ENCODE data around the gene DNAI2.
A peak's percentile ranks its signal among the peaks of the same experiment; 100 is the strongest.
"Not testable (repeated sequence)": the region's sequence is repeated elsewhere in the genome, so short reads cannot be mapped to it uniquely, and the experiment has no call there.

Gene DNAI2

DNA sequence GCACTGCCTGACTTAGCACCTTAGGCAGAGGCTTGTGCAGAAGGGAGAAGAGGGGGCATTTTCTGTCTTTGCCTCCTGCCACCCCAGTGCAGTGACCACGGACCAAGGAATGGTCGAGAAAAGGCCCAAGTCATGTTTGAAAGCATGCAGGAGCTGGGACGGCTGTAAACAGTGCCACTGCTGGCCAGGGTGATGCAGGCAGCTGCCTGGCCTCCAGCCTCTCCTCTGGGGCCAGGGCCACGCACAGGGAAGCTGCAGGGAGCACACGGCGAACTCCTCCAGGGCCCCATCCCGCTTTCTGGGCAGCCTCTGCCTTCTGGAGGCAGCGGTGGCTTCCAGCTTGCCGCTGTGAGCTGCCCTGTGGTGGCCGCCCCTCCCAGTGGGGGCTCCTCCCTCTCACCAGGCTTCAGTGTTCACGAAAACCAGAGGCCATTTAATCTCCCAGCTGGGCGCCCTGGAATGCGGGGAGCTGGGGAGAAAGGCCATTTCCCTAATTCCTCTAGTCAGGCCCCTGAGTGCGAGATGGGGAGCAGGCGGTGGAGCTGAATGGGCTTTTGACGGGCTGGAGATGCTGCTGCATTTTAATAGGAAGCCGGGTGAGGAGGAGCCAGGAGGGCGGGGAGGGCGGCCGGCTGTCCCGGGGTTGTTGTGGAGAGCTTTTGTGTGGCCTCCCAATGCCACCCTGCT, 28.7 kb upstream of the DNAI2 start:
- no peak for DNase-seq

DNA sequence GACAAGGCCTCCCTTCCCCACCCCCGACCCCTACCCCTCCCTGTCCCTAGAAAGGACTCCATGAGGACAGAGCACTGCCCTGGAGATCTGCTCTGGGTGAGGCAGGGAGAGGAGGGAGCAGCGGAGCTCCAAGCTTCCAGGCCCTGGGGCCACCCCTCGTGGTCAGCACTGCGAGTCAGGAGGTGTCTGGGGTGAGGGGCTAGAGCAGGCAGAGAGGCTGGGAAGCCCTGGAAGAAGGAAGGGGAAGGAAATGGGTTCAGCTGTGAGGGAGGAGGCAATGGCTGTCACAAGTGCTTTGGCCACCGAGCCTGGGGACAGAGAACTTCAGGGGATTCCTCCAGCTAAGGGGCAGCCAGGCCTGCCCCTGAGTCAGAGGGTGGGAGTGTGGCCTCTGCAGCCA, 28.2 kb upstream of the DNAI2 start:
- DNase-seq: no peak

DNA sequence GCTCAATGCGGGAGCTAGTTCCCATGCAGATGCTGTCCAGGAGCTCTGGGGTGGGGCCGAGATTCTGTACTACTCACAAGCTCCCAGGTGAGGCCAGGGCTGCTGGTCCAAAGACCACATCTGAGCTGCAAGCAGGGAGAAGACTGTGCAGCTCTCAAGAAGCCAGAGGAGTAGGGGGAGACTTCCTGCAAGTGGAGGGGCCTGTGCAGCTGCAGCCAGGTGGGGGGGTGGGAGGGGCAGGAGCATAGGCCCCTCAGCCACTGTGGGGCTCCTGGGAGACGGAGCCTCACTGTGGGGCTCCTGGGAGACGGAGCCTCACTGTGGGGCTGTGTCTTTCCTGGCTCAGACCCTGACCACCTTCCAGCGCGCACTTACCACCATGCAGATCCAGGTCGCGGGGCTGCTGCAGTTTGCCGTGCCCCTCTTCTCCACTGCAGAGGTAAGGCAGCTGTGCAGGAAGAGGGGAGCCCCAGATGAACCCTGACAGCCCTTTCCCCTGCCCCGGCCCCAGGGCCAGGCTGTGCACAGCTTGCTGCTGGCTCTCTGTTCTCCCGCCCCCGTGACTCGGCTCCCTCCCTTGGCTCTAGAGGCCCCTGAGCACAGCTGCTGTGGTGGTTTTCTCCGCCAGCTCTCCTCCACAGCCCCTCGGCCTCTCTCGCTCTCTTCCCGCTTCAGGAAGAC, 24.3 kb upstream of the DNAI2 start:
- no peak for DNase-seq

DNA sequence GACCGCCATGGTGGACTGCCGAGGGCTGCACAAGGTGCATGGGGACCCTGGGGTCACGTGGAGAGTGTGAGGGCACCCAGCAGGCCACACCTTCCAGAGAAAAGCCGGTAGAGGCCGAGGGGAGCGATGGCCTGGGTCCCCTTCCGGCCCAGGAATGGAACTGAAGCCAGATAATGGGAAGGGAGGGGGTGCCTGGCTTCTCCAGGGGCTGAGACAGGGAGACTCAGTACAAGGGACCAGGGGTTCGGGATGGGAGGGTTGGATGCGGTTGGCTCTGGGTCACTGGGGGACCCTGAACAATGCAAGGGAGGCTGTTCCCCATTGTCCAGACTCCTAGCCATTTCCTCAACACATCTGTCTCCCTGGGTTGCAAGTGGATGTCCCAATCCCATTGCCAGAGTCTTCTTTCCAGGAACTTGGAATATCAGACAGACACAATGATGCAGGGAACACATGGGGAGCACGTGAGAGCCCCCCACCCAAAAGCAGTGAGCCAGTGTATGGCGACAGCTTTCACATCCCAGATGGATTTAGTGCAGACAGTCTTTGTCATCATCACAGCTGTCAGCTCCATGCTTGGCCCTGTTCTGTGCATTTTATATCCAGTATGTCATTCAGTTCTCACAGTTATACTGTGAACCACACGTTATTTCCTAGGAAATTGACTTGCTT, 23.6 kb upstream of the DNAI2 start:
- no peak for DNase-seq

DNA sequence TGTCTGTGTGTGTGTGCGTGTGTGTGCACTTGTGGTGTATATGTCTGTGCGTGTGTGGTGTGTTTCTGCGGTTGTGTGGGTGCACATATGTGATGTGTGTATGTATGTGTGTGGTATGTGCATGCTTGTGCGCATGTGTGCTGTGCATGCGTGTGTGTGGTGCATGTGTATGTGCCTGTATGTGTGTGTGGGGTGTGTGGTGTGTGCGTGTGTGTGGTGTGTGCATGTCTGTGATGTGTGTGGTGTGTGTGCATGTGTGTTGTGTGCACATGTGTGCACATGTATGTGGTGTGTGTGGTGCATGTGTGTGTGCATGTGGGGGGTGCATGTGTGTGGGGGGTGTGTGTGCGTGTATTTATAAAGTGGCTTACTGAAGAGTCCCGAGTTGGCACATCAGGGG, 23.0 kb upstream of the DNAI2 start:
- no peak for DNase-seq

DNA sequence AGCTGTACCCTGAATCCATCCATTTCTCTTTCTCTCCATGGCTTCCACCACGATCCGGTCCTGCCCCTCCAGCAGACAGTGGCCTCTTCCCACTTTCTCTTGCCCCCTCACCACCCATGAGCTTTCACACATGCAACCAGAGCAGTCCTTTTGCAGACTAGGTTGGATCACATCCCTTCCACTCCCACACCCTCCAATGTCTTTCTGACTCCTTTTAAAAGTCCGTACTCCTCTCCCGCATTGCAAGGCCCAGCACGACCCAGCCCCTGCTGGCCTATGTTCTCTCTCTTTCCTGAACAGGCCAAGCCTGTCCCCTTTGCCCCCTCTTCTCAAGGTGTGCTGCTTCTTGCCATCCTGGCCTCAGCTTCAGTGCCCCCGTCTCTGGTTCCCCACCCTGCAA, 22.5 kb upstream of the DNAI2 start:
- no peak for DNase-seq

DNA sequence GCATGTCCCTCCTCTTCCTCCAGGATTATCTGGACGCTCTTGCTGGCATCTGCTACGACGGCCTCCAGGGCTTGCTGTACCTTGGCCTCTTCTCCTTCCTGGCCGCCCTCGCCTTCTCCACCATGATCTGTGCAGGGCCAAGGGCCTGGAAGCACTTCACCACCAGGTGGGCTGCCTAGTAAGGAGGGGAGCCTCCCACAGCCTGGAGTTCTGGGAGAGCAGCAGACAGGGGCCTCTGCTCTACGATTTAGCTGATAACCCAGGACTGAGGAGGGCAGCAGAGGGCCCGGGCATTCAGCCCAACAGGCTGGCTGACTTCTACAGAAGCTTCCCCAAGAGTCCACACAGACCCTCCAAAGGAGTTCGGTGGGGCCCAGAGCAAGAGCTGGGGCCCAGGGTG, 21.8 kb upstream of the DNAI2 start:
- no peak for DNase-seq

DNA sequence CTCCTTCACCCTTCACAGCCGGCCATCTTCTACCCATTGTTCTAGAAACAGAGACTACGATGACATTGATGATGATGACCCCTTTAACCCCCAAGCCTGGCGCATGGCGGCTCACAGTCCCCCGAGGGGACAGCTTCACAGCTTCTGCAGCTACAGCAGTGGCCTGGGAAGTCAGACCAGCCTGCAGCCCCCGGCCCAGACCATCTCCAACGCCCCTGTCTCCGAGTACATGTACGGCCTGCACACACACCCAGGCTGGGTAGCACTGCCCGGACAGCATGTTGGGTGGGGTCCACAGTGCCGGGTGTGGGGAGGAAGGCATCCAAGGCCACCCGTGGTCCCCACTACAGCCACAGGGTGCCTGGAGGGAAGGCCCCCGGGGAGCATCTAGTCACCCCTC, 21.0 kb upstream of the DNAI2 start:
- DNase-seq: no peak

DNA sequence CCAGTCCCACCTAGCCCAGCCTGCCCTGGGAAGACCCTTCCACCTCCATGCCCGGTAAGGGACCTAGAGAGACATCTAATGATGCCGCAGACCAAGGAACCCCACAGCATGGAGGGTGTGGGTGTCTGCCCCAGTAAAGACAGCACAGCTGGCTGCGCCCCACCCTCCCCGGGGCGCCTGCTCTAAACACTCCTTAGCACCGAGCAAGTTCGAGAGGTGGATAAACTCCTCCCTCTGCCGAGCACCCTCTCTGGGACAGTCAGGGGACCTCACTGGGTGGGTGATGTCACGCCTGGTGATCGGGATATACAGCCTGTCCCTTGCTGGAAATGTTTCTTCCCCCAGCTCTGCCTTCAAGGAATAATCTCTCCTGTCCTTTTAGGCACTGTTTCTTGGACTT, 16.7 kb upstream of the DNAI2 start:
- no peak for DNase-seq

DNA sequence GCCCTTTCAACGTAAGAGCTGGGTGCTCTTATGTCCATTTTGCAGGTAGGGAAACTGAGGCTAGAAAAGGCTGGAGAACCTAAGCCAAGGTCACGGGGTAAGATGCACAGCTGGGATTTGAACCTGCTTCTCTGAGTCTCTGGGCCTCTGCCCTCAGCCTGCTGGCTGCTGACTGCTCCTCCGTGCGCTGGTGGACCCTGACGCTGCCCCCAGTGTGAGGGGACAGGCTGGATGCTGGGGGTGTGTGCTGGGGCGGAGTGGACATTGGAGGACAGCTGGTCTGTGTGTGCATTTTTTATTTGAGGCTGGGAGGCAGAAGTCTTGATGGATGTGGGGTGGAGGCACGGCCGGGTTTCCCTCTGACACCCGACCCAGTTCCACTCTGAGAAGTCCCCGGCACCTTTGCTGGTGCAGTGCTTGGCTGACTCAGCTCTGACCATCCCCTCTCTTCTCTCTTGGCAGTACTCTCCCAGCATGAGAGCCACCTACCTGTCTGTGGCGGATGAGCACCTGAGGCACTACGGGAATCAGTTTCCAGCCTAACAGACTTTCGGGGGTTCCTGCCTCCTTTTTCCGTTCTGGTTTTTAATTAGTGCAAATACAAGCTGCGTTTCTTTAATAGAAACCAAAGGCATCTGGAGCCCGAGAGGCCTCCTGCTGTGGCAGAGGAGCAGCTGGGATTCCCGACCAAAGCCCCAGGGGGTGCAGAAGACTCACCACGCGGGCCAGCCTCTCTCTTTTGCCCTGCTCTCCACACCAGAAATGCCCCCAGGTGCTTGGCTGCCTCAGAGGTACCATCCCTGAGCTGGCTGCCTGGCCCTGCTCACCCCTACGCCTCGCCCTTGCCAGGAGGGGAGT, 14.1 kb upstream of the DNAI2 start:
- DNase-seq: no peak

DNA sequence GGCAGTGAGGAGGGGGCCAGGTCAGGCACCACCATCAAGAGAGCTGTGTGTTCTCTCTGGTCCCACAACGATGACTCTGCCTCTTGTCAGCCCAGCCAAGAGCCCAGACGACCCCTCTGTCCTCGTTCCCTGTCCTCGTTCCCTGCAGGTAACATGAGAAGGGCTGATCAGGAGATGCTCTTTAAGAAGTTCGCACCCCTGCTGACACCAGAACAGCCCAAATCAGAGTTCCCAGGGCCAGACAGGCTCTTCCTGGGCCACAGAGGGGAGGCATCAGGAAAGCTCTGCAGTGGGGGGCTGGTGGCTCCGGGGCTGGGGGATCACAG, 13.5 kb upstream of the DNAI2 start:
- DNase-seq: no peak

DNA sequence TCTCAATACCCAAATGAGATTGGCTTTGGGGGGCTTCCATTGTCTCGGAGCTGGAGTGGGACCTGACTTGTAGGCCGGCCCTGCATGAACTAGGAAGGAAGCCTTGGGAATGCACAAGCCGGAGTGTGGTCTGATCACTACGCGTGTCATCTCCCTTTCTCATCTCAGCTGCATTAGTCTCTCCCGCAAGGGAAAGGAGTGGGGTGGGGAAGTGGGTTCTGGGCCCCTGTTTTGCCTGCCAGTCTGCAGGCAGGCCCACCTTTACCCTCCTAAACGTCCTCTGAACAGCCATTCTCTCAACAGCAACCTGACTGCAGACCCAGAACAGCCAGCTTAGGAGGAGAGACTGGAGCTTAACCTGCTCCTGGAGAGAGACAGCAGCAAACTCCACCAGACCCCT, 11.4 kb upstream of the DNAI2 start:
- DNase-seq: no peak

DNA sequence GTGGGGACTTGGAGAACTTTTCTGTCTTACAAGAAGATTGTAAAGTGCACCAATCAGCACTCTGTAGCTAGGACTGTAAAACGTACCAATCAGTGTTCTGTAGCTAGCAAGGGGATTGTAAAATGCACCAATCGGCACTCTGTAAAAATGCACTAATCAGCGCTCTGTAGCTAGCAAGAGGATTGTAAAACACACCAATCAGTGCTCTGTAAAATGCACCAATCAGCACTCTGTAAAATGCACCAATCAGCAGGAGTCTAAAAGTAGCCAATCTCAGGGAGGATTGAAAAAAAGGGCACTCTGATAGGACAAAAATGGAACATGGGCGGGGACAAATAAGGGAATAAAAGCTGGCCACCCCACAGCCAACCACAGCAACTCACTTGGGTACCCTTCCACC, 7.0 kb upstream of the DNAI2 start:
- not testable (repeated sequence) for DNase-seq

DNA sequence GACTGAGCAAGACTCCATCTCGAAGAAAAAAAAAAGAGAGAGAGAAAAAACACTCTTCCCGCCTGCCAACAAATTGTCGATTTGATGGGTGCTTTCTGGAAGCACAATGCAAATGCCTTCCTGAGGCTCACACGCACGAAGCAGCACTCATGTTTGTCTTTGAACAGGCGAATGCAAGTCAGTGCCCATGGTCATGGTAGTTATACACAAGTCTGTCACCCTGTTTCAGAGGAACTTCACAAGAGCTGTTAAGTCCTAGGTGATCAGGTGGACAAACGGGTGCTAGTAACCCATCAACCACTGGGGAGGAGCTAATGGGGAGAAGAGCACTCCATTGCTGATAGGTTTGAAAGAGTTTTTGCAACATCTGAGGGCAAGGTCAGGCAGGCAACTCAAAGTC, 6.5 kb upstream of the DNAI2 start:
- DNase-seq: no peak

DNA sequence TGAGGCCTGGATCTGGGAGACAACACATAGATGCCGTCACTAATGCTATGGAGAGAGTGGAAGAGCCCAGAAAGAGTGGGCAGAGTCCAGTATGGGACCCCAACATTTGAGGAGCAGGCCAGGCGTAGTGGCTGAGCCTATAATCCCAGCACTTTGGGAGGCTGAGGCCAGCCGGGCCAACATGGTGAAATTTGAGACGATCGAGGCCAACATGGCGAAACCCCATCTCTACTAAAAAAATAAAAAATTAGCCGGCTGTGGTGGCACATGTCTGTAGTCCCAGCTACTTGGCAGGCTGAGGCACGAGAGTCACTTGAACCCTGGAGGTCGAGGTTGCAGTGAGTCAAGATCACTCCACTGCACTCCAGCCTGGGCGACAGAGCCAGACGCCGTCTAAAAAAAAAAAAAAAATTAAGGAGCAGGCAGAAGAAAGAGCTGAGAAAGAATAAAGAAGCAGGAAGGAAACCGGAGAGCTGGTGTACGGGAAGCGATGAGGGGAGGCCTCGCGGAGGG, 6.0 kb upstream of the DNAI2 start:
- DNase-seq: no peak

DNA sequence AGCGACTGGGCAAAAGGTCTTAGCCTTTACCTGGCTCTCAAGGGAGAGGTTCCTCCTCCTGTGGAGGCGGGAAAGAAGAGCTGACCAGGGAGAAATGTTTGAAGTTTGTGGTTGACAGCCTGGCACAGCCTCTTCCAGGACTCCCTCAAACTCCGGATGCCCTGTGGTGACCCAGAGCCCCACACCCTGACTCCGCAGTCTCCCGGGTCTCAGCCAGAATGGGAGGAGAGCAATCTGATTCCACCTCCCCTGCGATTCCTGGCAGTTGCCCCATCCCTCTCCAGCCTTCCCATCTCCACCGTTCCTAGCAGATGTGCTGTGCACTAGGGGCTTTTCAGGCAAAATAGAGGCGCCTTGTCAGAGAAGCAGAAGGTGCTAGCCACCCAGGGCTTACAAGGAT, 5.5 kb upstream of the DNAI2 start:
- no peak for DNase-seq

DNA sequence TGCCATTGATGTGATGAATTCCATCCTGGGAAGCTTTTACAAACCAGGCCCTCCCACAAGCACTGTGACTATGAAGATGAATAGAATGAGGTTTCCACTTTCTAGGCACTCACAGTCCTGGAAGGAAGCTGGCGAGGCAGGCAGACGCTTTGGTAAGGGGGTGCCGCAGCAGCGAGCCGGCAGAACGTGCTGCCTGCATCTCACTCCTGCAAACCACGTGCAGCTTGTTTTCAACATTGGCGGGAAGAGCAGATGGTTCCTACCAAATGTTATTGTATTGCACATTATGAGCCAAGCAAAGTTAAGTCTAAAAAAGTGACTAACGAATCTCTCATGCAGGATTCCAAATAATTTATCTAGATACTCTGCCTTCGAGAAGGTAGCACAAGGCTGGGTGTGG, 3.7 kb upstream of the DNAI2 start:
- DNase-seq: no peak

DNA sequence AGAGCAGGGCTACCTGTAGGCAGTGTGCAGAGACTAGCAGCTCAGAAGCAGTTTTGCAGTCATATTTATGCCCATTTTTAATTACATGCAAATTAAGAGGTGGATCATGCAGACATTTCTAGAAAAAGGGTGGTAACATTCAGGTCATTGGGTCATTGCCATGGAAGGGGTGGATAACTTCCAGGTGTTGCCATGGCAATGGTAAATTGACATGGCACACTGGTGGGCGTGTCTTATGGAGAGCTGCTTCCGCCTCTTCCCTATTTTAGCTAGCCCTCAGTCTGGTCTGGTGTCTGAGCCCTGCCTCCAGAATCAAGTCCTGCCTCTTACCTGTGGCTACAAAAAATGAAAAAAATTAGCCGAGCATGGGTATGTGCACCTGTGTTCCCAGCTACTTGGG, 2.8 kb upstream of the DNAI2 start:
- DNase-seq: no peak

DNA sequence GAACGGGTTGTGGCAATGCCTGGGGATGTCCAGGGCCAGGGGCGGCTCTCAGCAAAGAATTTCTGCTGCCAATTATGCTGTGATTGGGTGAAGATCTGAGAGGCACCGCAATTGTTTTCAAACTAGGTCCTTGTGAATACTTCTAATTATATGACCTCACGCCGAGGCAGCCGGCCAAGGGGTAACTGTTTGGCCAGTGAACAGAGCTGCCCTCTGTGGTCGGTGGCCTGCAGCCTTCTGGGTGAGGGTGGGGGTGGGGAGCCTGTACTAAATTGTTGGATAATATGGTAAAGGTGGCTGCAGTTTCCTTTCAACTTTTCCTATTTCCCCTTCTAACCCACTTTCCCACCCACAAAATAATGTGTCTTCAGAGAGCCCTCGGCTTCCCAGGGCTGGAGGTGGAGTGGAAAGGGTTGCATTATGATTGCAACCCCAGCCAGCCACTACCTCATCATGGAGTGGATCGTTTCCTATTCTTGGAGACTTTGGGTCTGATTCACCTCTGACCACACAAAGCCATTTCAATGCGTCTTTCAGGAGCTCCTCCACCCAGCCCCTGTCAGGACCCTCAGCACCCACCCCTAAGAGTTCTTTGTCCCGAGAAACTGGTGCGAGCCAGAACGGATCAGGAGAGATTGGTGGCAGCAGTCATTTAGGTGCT, 2.0 kb upstream of the DNAI2 start:
- DNase-seq: no peak

DNA sequence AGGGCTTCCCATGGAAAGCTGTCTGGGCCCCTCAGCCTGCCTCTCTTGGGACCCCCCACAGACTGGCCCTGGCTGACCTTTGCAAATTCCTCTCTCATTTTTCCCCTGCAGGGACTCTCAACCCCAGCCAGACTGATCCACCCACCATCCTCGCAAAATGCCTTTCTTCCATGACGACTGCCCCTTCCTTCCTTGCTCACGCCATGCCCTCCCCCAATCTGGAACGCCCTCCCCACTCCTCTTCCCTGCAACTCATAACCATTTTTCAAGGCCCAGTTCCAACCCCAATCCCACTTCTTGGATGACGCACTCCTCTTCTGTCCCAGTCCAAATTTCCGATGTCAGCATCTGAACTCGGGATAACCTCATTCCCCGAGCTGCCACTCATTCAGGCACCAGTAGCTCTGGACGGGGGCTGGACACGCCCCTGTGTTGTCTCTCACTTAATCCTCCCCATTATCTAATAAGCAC, 1.3 kb upstream of the DNAI2 start:
- DNase-seq: no peak

DNA sequence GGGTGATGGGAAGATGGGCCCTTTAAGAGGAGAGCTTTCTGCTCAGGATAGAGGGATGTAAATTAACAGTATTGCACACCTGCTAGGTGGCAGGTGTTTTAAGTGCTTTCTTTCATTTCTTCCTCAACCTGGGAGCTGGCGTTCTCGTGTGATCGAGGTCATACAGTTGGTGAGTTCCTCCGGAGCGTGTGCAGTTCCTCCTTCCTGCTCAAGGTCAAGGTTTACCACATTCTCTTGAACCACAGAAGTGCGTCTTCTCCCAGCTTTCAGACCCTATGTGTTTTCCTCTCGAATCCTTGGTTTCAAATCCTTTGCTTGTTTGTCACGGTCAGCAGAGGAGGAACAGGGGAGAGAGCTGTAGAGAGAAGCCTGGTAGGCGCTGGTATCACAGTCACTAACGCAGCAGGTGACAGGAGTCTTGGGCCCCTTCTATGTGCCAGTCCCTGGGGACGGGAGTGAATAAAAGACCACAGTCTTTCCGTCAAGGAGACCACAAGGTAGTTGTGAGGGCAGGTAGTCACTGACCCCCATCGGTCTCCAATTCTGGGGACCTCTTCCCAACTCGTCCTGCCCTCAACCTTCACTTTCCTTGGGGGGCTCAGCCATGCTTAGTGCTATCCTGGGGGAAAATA, 791 bp downstream of the DNAI2 start:
- DNase-seq: peak; percentile 1

DNA sequence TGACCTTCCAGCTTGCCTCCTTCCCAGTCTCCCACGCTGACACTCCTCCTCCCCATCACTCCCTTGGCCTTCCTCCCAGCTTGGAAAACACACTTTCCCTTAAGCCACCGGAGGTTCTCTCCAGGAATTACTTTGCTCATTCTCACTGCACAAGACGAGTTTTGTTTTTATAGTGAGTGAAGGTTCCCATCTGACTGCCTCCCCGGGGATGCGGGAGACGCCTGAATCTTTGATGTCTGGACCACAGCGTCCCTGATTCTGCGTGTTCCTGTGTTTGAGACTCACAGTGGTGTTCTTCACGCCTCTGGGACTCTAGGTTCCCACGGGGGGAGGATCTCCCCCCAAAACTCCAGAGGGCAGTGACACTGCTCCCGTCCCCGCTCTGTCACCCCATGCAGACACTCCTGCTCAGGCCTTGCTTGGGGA, 2.0 kb downstream of the DNAI2 start:
- DNase-seq: no peak
